Activated CD8-positive, alpha-beta memory T cell treated with anti-CD3 and anti-CD28 coated beads, Interleukin-2, amount 10 ng/mL, durations not matched to agents 7 days and 5 days (primary cell): ENCODE data around the gene LIPC. TPM values are rescaled to one million over a fixed set of nuclear protein-coding genes. Genes with fewer than 3 reads are reported as not detected.

Experiments
- ATAC-seq: fragments of 150-1000 bp; cut with Tn5 transposase; one replicate; pipeline ENCODE4 v1.10.0; 2021; ENCODE audit warnings: moderate library complexity
- CTCF ChIA-PET: fragments of 350-600 bp; sonication (Branson Sonifier 250); formaldehyde crosslinking; loops from one replicate; lab custom pipeline; 2021; ENCODE audit warnings: antibody characterized with exemption; lab: Charles Lee
- DNase-seq: peaks from one replicate; pipeline ENCODE4 v3.0.0-alpha.2; 2020
- H3K27ac Mint-ChIP-seq: one replicate; pipeline ENCODE4 v1.8.0; 2021; ENCODE audit warnings: mild to moderate bottlenecking, mixed read lengths
- H3K27me3 Mint-ChIP-seq: one replicate; pipeline ENCODE4 v1.8.0; 2021; ENCODE audit warnings: mixed read lengths
- H3K36me3 Mint-ChIP-seq: one replicate; pipeline ENCODE4 v1.8.0; 2021; ENCODE audit warnings: mild to moderate bottlenecking, mixed read lengths
- H3K4me1 Mint-ChIP-seq: one replicate; pipeline ENCODE4 v1.8.0; 2021; ENCODE audit warnings: mixed read lengths
- H3K4me3 Mint-ChIP-seq: one replicate; pipeline ENCODE4 v1.8.0; 2021; ENCODE audit warnings: mild to moderate bottlenecking, moderate library complexity, mixed read lengths
- H3K9me3 Mint-ChIP-seq: one replicate; pipeline ENCODE4 v1.8.0; 2022; ENCODE audit warnings: low read depth, mixed read lengths
- total RNA-seq, 2 experiments: library from RNA; stranded (reverse); gene quantifications; one replicate each; pipeline ENCODE4 v1.2.3, GENCODE V29; 2021

LIPC gene
- total RNA-seq, 2 experiments from 2014 or later: 5.3 to 9.0 TPM

DNA sequence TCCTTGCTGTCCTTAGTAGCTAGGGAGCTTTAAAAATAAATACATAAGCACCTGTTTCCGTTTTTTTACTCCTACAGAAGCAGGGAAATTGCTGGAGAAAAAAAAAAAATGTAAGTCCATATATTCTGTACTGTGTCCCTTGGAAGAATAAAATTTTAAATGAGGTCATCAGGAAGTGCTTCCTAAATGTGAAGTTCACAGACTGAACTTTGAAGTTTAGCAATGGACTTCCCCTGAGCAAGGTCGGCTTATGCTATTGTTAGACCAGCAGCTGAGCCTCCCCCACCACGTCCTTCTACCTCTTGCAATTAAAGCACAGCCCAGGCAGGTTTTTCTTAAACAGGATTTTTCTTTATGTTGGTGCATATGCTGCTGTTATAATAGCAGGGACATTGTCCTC is 26.3 kb downstream of the LIPC start:
- DNase-seq: no peak
- no peaks in the 10 kb centered on the region for H3K27me3 Mint-ChIP-seq

DNA sequence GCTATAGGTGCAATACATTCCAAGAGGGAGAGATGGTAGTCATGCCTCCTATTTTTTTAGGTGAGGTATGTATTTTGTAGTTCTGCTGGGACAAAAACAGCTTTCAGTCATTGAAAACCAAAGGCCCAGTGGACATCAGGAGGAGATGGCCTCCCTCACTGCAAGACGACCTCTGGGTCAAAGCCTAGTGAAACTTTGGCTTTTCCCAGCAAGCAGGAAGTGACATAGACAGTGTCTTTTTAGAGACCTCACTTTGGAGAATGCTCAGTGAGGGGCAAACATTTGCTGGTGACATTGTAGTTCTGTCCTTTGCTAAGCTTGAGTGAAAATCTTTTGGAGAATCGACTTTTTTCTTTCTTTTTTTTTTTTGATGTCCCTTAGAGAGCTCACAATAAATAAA is 27.3 kb downstream of the LIPC start:
- CTCF ChIA-PET: interaction anchor here (0.8 to 1.8 kb wide), 4 partner anchors 11 to 29 kb away, joined by 3 to 6 read pairs (median 4); no protein-coding TSS in a partner anchor
- peaks cover 90% of the 10 kb centered on the region for H3K4me1 Mint-ChIP-seq
- H3K27ac Mint-ChIP-seq: peak overlapping the region; percentile 86
- H3K9me3 Mint-ChIP-seq: no peaks in the 10 kb centered on the region
- H3K27me3 Mint-ChIP-seq: no peaks in the 10 kb centered on the region
- peaks cover 11% of the 10 kb centered on the region for H3K36me3 Mint-ChIP-seq
- ATAC-seq (no peak), DNase-seq (no peak)
- H3K4me3 Mint-ChIP-seq: no peak overlapping the region

More for the DNA sequence above, 26.3 kb downstream of the LIPC start:
- ATAC-seq: no peak
- Mint-ChIP-seq H3K4me3 (no peak overlapping the region), H3K9me3 (no peaks in the 10 kb centered on the region), H3K36me3 (peaks cover 11% of the 10 kb centered on the region), H3K4me1 (peaks cover 85% of the 10 kb centered on the region), H3K27ac (peak overlapping the region; percentile 86)
- CTCF ChIA-PET: interaction anchor here (0.8 to 1.8 kb wide), 4 partner anchors 10 to 303 kb away, joined by 3 to 6 read pairs (median 4); no protein-coding TSS in a partner anchor

DNA sequence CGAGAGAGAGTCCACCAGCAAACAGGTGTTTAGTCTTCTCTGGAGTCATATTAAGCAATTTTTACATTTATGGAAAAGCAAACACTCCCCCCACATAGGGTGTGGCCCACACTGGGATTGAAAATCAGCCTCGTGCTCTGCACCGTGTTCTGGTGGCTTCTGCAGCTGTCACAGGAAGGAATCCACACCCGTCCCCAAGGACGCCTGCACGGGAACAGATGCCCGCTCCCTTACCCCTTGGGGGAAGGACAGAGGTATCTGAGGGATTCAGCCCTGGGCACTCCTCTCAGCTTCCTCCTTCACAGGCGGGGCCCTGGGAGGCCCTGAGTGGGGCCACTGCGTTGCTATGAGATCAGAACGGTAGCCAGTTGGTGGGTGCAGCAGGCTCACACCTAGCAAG is 27.8 kb downstream of the LIPC start:
- peak overlapping the region; percentile 86 for H3K27ac Mint-ChIP-seq
- H3K9me3 Mint-ChIP-seq: no peaks in the 10 kb centered on the region
- peaks cover 87% of the 10 kb centered on the region for H3K4me1 Mint-ChIP-seq
- CTCF ChIA-PET: interaction anchor here (1.3 to 2.1 kb wide), 3 partner anchors 12 to 17 kb away, joined by 3 to 8 read pairs (median 6); no protein-coding TSS in a partner anchor
- no peak for DNase-seq
- peaks cover 11% of the 10 kb centered on the region for H3K36me3 Mint-ChIP-seq
- H3K27me3 Mint-ChIP-seq: no peaks in the 10 kb centered on the region
- no peak overlapping the region for H3K4me3 Mint-ChIP-seq
- ATAC-seq: no peak

DNA sequence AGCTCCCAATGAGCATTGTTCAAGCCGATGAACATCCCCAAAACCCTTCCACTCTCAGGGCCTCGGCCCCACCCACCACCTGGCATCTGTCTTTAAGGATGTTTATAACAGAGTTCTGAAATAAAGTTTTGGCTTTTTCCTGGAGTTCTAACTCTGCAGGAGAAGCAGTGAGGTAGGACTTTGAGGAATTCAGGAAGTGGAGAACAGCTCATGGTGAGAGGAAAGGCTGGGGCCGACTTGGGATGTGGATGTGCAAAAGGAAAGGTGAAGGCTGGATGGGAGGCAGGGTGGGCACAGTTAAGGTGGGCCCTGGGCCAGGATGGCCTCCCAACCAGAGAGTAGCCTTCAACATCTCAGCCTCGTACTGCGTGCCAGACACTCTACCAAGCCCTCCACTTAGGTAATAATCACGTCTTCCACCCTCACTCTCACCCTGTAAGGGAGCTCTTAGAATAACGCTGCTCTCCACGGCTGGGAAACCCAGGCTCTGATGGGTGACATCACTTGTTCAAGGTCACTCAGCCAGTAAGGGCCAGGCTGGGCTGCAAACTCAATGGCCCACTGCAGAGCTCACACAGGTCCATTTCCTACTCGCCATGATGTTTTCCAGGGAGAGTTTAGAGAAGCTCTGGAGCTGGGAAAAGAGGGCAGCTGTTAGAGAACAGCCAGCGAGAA is 28.5 kb downstream of the LIPC start:
- Mint-ChIP-seq H3K4me1 (peaks cover 80% of the 10 kb centered on the region), H3K9me3 (no peaks in the 10 kb centered on the region), H3K4me3 (no peak overlapping the region), H3K27me3 (no peaks in the 10 kb centered on the region), H3K36me3 (peaks cover 7% of the 10 kb centered on the region), H3K27ac (peak overlapping the region; percentile 37)
- DNase-seq (no peak), ATAC-seq (no peak)
- CTCF ChIA-PET: interaction anchor here (0.7 to 2.1 kb wide), 4 partner anchors 9 to 85 kb away, joined by 3 to 8 read pairs (median 5); no protein-coding TSS in a partner anchor

DNA sequence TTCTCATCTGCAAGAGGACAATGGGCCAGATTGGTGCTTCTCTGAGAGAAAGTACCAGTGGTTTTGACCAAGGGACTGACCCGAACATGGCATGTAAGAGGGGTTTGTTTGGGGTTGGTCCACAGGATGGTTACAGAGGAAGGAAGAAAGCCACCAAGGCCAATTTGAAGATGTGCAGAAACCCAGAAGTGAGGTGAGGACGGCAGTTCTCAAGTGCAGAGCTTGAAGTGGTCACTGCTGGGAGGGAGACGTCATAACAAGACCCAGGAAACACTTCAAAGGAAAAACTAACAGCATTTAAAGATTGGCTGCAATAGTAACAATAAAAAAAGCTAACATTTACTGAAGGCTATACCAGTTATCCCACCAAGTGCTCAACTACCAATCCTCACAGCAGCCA is 29.1 kb downstream of the LIPC start:
- Mint-ChIP-seq H3K4me3 (no peak overlapping the region), H3K9me3 (no peaks in the 10 kb centered on the region), H3K4me1 (peaks cover 76% of the 10 kb centered on the region), H3K27ac (peak overlapping the region; percentile 72), H3K36me3 (peaks cover 7% of the 10 kb centered on the region), H3K27me3 (no peaks in the 10 kb centered on the region)
- DNase-seq (no peak), ATAC-seq (no peak)
- CTCF ChIA-PET: interaction anchor here (0.7 to 2.1 kb wide), 4 partner anchors 9 to 84 kb away, joined by 3 to 8 read pairs (median 5); no protein-coding TSS in a partner anchor

DNA sequence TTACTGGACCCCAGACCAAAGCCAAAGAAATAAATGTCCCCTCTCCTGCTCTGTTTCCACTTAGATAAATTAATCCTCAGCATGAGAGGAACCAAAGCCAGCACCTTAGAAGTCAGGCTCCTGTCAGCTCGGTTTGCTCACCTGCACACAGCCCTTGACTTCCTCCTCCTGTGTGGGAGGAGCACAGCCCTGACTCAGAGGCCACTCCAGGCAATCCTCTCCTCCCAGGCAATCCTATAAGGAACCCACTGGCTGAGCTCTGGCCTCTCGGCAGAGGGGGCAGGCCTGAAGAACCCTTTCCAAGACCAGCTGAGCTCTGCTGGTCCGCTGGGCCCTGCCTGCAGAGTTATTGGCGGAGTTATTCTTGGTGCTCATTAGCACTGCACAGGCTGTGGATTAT is 30.8 kb downstream of the LIPC start:
- no peak for DNase-seq
- Mint-ChIP-seq H3K9me3 (no peaks in the 10 kb centered on the region), H3K4me3 (no peak overlapping the region), H3K27ac (no peak overlapping the region), H3K36me3 (peaks cover 7% of the 10 kb centered on the region), H3K4me1 (peaks cover 65% of the 10 kb centered on the region), H3K27me3 (no peaks in the 10 kb centered on the region)
- no peak for ATAC-seq
- CTCF ChIA-PET: interaction anchor here (1.2 kb wide), 1 partner anchor 11 kb away, joined by 6 read pairs; no protein-coding TSS in a partner anchor

DNA sequence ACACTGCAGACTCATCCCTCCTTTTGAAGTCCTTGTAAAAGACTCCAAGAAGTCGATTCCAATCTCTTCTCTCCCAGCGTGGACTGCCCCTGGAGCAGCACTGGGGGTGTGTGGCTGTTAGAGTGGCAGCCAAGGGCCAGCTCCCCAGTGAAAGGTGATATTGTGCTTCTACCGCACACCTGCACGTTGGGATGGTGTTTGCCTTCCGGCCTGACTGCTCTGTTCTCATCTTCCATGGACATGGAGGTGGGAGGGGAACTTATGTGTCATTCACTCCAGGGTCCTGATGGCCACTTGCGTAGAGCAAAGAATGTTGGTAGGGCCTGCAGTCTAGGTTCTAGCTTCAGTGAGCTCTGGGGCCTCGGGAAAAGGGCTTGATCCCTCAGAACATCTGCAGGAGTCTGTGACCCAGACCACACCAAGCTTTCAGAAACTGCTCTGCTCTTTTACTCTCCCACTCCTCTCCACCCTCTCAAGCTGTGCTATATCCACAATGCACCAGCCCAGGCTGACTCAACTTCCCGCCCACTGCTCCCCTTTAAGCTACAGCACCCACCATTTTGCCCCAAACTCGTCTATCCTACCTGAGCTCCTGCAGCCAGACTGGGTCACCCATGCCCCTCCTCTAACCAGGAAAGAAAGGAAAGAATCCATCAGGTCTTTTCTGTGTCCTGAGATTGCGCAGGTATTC is 31.3 kb downstream of the LIPC start:
- CTCF ChIA-PET: interaction anchor here (1.2 kb wide), 1 partner anchor 11 kb away, joined by 6 read pairs; no protein-coding TSS in a partner anchor
- no peak for DNase-seq
- H3K4me1 Mint-ChIP-seq: peaks cover 59% of the 10 kb centered on the region
- no peak overlapping the region for H3K4me3 Mint-ChIP-seq
- H3K9me3 Mint-ChIP-seq: no peaks in the 10 kb centered on the region
- no peak overlapping the region for H3K27ac Mint-ChIP-seq
- no peaks in the 10 kb centered on the region for H3K27me3 Mint-ChIP-seq
- ATAC-seq: no peak
- H3K36me3 Mint-ChIP-seq: peaks cover 8% of the 10 kb centered on the region

DNA sequence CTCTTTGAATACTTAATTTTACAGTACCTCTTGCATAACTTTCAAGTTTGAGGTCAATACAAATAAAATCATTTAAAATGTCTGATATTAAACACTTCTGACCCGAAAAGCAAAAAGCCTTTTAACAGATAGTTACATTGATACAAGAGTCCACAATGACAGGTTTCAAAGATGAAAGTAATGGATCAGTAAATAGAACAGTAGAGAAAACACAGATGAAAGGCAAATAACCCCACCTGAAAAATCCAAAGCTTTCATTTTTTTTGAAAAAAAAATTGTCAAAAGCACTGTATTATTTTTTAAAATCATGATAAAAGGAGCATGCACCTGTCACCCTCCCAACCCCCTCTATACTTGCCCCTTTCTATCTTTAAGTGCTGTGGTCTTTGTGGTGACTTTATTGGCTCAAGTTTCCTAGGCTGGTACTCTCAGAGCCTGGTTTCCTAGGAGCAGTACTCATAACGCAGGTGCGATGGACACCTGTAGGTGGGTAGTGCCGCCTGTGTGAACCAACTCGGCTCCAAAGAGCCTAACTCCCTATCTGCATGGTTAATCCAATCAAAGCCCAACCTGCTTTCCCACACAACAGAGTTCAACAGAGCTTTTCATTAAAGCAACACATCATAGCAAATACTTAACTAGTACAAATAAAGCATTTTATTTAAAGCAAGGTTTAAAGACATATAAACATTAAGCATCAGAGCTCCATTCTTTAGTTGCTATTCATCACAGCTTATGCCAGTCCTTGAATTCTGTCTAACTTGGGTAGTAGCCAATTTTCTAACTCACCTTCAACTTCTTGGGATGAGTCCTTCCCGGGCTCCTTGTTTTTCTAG is 32.2 kb downstream of the LIPC start:
- ATAC-seq (no peak), DNase-seq (no peak)
- peaks cover 50% of the 10 kb centered on the region for H3K4me1 Mint-ChIP-seq
- H3K9me3 Mint-ChIP-seq: no peaks in the 10 kb centered on the region
- H3K36me3 Mint-ChIP-seq: peaks cover 9% of the 10 kb centered on the region
- H3K4me3 Mint-ChIP-seq: no peak overlapping the region
- H3K27ac Mint-ChIP-seq: no peak overlapping the region
- CTCF ChIA-PET: no interaction called here
- H3K27me3 Mint-ChIP-seq: no peaks in the 10 kb centered on the region

DNA sequence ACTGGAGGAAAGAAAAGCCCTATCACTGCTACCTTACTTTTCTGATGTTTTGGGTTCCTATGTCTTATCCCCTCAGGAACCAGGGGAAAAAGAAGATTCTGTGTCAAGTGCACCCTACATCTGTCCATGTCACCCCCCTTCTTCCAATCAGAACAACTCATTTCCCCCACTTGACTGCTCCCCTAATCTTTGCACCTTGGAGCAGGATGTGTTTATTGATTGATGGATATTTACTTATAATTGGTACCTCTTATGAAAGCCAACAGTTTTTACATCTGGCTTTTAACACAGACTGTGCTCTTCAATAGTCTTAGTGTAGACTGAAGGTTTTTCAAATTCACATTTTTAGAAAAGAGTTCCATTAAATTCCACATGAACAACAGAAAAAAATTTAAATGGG is 33.3 kb downstream of the LIPC start:
- DNase-seq: no peak
- H3K27me3 Mint-ChIP-seq: no peaks in the 10 kb centered on the region
- no peaks in the 10 kb centered on the region for H3K9me3 Mint-ChIP-seq
- no peak overlapping the region for H3K27ac Mint-ChIP-seq
- peaks cover 47% of the 10 kb centered on the region for H3K4me1 Mint-ChIP-seq
- CTCF ChIA-PET: no interaction called here
- no peak for ATAC-seq
- H3K36me3 Mint-ChIP-seq: peaks cover 14% of the 10 kb centered on the region
- no peak overlapping the region for H3K4me3 Mint-ChIP-seq

DNA sequence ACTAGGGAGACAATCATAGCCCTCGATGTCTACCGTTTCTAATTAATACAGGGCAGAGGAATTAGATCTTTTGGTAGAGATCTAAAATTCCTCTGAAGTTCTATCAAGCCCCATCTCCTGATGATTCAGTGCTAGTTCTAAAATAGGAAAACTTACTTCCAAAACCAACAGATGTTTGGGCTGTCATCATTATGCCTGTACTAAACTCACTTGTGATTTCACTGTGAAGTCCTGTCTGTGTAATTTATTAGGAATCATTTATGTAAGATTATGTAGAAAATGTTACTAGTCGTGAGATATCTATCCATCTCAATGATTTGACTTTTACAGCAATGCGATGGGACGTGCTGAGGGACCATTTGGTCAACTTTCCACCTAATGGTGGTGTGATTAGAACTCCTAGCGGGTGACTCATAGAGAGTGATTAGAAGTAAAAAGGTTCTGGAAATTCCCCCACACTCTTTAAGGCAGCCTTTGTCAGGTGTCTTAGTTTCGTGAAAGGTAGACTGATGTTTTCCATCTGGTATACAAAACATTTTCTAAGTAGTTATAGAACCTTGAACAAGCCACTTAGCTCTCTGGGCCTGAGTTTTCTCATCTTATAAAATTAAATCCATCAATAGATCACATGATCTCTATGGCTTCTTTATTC is 34.2 kb downstream of the LIPC start:
- Mint-ChIP-seq H3K27me3 (no peaks in the 10 kb centered on the region), H3K36me3 (peaks cover 15% of the 10 kb centered on the region), H3K27ac (no peak overlapping the region), H3K4me1 (peaks cover 42% of the 10 kb centered on the region), H3K4me3 (no peak overlapping the region), H3K9me3 (no peaks in the 10 kb centered on the region)
- ATAC-seq: no peak
- DNase-seq: no peak
- CTCF ChIA-PET: no interaction called here

DNA sequence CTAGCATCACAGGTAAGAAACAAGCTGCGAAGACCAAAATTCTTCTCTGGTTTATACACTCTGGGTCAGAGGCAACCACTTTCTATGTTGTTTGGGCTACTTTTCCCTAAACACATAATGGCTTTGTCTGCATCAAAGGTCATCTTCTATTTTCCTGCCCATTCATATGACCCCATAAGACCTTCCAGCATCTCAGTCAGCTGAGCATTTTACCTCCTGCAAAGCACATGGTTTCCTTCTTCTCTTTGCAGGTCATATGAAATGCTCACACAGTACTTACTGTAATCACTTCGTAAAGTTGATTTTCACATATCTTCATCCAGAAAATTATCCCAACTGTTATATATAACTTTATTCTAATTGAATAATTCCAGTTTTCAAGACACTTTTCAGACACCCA is 34.8 kb downstream of the LIPC start:
- no peak for DNase-seq
- CTCF ChIA-PET: no interaction called here

DNA sequence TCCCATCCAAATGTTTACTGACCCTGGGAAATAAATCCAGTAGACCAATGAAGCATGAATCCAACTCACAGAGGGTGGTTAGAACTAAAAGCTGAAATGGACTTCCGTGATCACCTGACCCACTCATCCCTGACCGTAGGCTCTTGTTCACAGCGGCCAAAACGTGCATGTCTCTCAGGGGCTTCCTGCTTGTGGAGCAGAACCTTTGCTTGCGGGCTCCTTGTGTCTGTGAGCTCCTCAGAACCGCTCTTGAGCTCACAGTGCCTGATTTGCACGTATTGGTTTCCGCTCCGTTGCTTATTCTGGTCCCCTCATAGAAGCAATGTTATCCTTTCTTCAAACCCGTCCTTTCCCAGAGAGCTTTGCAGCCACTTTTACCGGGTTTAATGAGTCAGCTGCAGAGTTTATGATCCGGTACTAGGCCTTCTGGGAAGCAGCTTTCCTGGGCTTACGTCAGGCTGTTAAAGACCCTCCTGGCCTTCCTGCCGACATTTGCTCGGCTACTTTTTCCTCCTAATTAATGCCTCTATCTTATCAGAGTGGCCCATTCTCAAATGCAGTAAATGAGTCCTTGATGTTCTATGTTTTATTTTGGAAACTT is 35.4 kb downstream of the LIPC start:
- CTCF ChIA-PET: interaction anchor here (1.6 kb wide), 1 partner anchor 16 kb away, joined by 6 read pairs; no protein-coding TSS in a partner anchor
- H3K9me3 Mint-ChIP-seq: no peaks in the 10 kb centered on the region
- H3K4me3 Mint-ChIP-seq: no peak overlapping the region
- peaks cover 42% of the 10 kb centered on the region for H3K4me1 Mint-ChIP-seq
- peaks cover 13% of the 10 kb centered on the region for H3K36me3 Mint-ChIP-seq
- no peaks in the 10 kb centered on the region for H3K27me3 Mint-ChIP-seq
- ATAC-seq (no peak), DNase-seq (no peak)
- no peak overlapping the region for H3K27ac Mint-ChIP-seq

More for the DNA sequence above, 34.8 kb downstream of the LIPC start:
- no peak overlapping the region for H3K27ac Mint-ChIP-seq
- H3K36me3 Mint-ChIP-seq: peaks cover 15% of the 10 kb centered on the region
- H3K4me3 Mint-ChIP-seq: no peak overlapping the region
- no peaks in the 10 kb centered on the region for H3K27me3 Mint-ChIP-seq
- no peak for ATAC-seq
- peaks cover 43% of the 10 kb centered on the region for H3K4me1 Mint-ChIP-seq
- H3K9me3 Mint-ChIP-seq: no peaks in the 10 kb centered on the region
